GM19328 (cell line): ENCODE results near the gene ALG14.
"Not testable (repeated sequence)": the region's sequence is repeated elsewhere in the genome, so short reads cannot be mapped to it uniquely, and the experiment has no call there.

Experiments used
- ATAC-seq: cut with Tn5 transposase; IDR thresholded peaks from one replicate; pipeline ENCODE4 v1.9.1; 2021; ENCODE audit warnings: mild to moderate bottlenecking, moderate library complexity; ENCODE audit not compliant: unreplicated experiment

Gene ALG14

GRCh38 chr1:95013950-95014574 lies 58.7 kb downstream of the ALG14 start:
- no peak for ATAC-seq

- ATAC-seq: no peak
These were observed 60.4 kb downstream of the ALG14 start for GRCh38 chr1:95012389-95012788.

- no peak for ATAC-seq
These were observed 62.6 kb downstream of the ALG14 start for GRCh38 chr1:95010158-95010557.

GRCh38 chr1:95007687-95008086 lies 65.1 kb downstream of the ALG14 start:
- no peak for ATAC-seq

GRCh38 chr1:95006681-95007080 lies 66.1 kb downstream of the ALG14 start:
- no peak for ATAC-seq

- ATAC-seq: no peak
These were observed 67.2 kb downstream of the ALG14 start for GRCh38 chr1:95005584-95005983.

- no peak for ATAC-seq
These were observed 68.7 kb downstream of the ALG14 start for GRCh38 chr1:95004013-95004412.

GRCh38 chr1:95003433-95003738 lies 69.4 kb downstream of the ALG14 start:
- no peak for ATAC-seq

GRCh38 chr1:95002540-95003432 lies 70.0 kb downstream of the ALG14 start:
- no peak for ATAC-seq

GRCh38 chr1:95002164-95002539 lies 70.6 kb downstream of the ALG14 start:
- no peak for ATAC-seq

- ATAC-seq: no peak
These were observed 73.2 kb downstream of the ALG14 start for GRCh38 chr1:94999456-95000131.

GRCh38 chr1:94998748-94999147 lies 74.0 kb downstream of the ALG14 start:
- ATAC-seq: no peak

- no peak for ATAC-seq
These were observed 74.6 kb downstream of the ALG14 start for GRCh38 chr1:94998114-94998513.

GRCh38 chr1:94995536-94995935 lies 77.2 kb downstream of the ALG14 start:
- not testable (repeated sequence) for ATAC-seq

- no peak for ATAC-seq
These were observed 77.9 kb downstream of the ALG14 start for GRCh38 chr1:94994805-94995204.

- ATAC-seq: no peak
These were observed 78.7 kb downstream of the ALG14 start for GRCh38 chr1:94993931-94994645.

GRCh38 chr1:94992863-94993563 lies 79.7 kb downstream of the ALG14 start:
- no peak for ATAC-seq

GRCh38 chr1:94992161-94992560 lies 80.6 kb downstream of the ALG14 start:
- ATAC-seq: no peak

GRCh38 chr1:94989911-94990473 lies 82.8 kb downstream of the ALG14 start:
- no peak for ATAC-seq

GRCh38 chr1:94989398-94989797 lies 83.4 kb downstream of the ALG14 start:
- ATAC-seq: no peak
